CD8-positive, alpha-beta memory T cell (primary cell): ENCODE data around the gene USP35. TPM values are rescaled to one million over a fixed set of nuclear protein-coding genes. Genes with fewer than 3 reads are reported as not detected.

Source experiments
- CTCF ChIA-PET: fragments of 350-600 bp; sonication (Branson Sonifier 250); formaldehyde crosslinking; loops from one replicate; lab custom pipeline; 2021; ENCODE audit warnings: antibody characterized with exemption; lab: Charles Lee
- POLR2A ChIA-PET: fragments of 350-600 bp; sonication (Branson Sonifier 250); formaldehyde crosslinking; loops from one replicate; lab custom pipeline; 2021; ENCODE audit warnings: antibody characterized with exemption; lab: Charles Lee
- DNase-seq, 5 donors: peaks; one replicate each; pipeline versions ENCODE4 v3.0.0 to v3.0.0-alpha.2; 2020 to 2022; ENCODE audit warnings: mixed read lengths in 1 of 5
- H3K27ac ChIP-seq: one replicate; pipeline ENCODE4 v1.7.0; 2013; ENCODE audit warnings: low read depth, mild to moderate bottlenecking, low read length, moderate library complexity
- H3K27me3 ChIP-seq: 2 replicates; pipeline ENCODE4 v1.7.0; 2013; ENCODE audit warnings: low read length, mild to moderate bottlenecking; ENCODE audit not compliant: insufficient read depth, poor library complexity, severe bottlenecking
- H3K36me3 ChIP-seq: 2 replicates; pipeline ENCODE4 v1.7.0; 2013; ENCODE audit warnings: mild to moderate bottlenecking, low read length, moderate library complexity; ENCODE audit not compliant: insufficient read depth
- H3K4me1 ChIP-seq: 2 replicates; pipeline ENCODE4 v1.7.0; 2013; ENCODE audit warnings: mild to moderate bottlenecking, low read length, moderate library complexity; ENCODE audit not compliant: insufficient read depth
- H3K4me3 ChIP-seq: 2 replicates; pipeline ENCODE4 v1.7.0; 2013; ENCODE audit warnings: mild to moderate bottlenecking, low read length
- H3K9me3 ChIP-seq: 2 replicates; pipeline ENCODE4 v1.7.0; 2013; ENCODE audit warnings: mild to moderate bottlenecking, low read length
- H3K27ac Mint-ChIP-seq, 8 donors: one replicate each; pipeline ENCODE4 v1.8.0; 2020 to 2021; ENCODE audit warnings: mixed read lengths in 8 of 8, mild to moderate bottlenecking in 6 of 8, inconsistent platforms in 3 of 8, moderate library complexity in 3 of 8
- H3K27me3 Mint-ChIP-seq, 2 donors: one replicate each; pipeline ENCODE4 v1.8.0; 2020 to 2021; ENCODE audit warnings: mixed read lengths in 2 of 2, mild to moderate bottlenecking in 1 of 2, moderate library complexity in 1 of 2
- H3K36me3 Mint-ChIP-seq, 3 donors: one replicate each; pipeline ENCODE4 v1.8.0; 2020 to 2021; ENCODE audit warnings: mixed read lengths in 3 of 3, inconsistent platforms in 1 of 3, mild to moderate bottlenecking in 1 of 3
- H3K4me1 Mint-ChIP-seq, 3 donors: one replicate each; pipeline ENCODE4 v1.8.0; 2020 to 2021; ENCODE audit warnings: mixed read lengths in 3 of 3, inconsistent platforms in 1 of 3, mild to moderate bottlenecking in 1 of 3
- H3K4me3 Mint-ChIP-seq, 7 donors: one replicate each; pipeline ENCODE4 v1.8.0; 2020 to 2021; ENCODE audit warnings: mixed read lengths in 7 of 7, mild to moderate bottlenecking in 6 of 7, moderate library complexity in 4 of 7, inconsistent platforms in 2 of 7
- H3K9me3 Mint-ChIP-seq, 5 donors: one replicate each; pipeline ENCODE4 v1.8.0; 2020 to 2022; ENCODE audit warnings: mixed read lengths in 5 of 5, mild to moderate bottlenecking in 3 of 5, moderate library complexity in 2 of 5, inconsistent platforms in 1 of 5
- polyA plus RNA-seq: library from polyadenylated mRNA; unstranded; fragments of 300-500 nt; fragmentation: Illumina TruSeq; gene quantifications from one replicate; pipeline ENCODE4 v1.2.3, GENCODE V29; 2021
- total RNA-seq, 2 experiments: library from RNA; stranded (reverse); gene quantifications; one replicate each; pipeline ENCODE4 v1.2.3, GENCODE V29; 2021

USP35 gene
- total and polyA plus RNA-seq, 3 experiments from 2014 or later = 1.1 to 4.4 (median 4.4) TPM

DNA sequence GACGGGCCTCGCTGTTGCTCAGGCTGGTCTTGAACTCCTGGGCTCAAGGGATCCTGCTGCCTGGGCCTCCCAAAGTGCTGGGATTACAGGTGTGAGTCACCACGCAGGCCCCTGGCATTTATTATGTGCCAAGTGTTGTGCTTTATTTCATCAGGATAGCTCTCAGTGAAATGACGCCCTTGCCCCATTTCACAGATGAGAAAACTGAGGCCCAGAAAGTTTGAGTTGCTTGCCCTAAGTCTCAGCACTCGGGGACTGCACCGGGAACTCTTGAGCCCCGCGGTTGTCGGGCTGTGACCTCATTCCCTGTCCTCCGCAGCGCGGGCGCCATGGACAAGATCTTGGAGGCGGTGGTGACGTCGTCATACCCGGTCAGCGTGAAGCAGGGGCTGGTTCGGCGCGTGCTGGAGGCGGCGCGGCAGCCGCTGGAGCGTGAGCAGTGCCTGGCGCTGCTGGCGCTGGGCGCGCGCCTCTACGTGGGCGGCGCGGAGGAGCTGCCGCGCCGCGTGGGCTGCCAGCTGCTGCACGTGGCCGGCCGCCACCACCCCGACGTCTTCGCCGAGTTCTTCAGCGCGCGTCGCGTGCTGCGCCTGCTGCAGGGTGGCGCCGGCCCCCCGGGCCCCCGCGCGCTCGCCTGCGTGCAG lies 7.3 kb downstream of the USP35 start:
- DNase-seq = peak in 1 of 5 donors; percentile 34
- Histone ChIP-seq H3K36me3 (no peaks in the 10 kb centered on the region), H3K4me1 (peaks cover 14% of the 10 kb centered on the region), H3K27me3 (no peaks in the 10 kb centered on the region), H3K4me3 (no peak overlapping the region), H3K27ac (no peak overlapping the region), H3K9me3 (no peaks in the 10 kb centered on the region)
- peak overlapping the region in 1 of 8 donors; percentile 65 for H3K27ac Mint-ChIP-seq
- H3K9me3 Mint-ChIP-seq = no peaks in the 10 kb centered on the region
- H3K4me1 Mint-ChIP-seq = peaks cover 17 to 43% (median 25%) of the 10 kb centered on the region in 3 donors
- peaks cover 0 to 1% of the 10 kb centered on the region in 2 donors for H3K27me3 Mint-ChIP-seq
- CTCF ChIA-PET = no interaction called here
- no peak overlapping the region for H3K4me3 Mint-ChIP-seq
- POLR2A ChIA-PET = no interaction called here
- H3K36me3 Mint-ChIP-seq = peaks cover 5 to 28% (median 15%) of the 10 kb centered on the region in 3 donors

DNA sequence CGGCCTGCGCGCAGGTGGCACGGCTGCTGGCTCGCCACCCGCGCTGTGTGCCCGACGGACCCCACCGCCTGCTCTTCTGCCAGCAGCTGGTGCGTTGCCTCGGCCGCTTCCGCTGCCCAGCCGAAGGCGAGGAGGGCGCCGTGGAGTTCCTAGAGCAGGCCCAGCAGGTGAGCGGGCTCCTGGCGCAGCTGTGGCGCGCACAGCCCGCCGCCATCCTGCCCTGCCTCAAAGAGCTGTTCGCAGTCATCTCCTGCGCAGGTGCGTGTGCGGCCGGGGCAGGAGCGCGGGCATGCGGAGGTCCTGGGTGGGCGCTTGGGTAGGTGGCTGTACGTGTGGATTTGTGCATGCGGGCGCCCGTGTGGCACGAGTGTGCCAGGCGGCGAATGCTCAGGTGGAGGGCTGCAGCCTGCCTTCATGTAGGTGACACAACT lies 8.0 kb downstream of the USP35 start:
- POLR2A ChIA-PET = no interaction called here
- Histone ChIP-seq H3K36me3 (no peaks in the 10 kb centered on the region), H3K27ac (no peak overlapping the region), H3K27me3 (no peaks in the 10 kb centered on the region), H3K9me3 (no peaks in the 10 kb centered on the region), H3K4me3 (no peak overlapping the region), H3K4me1 (peaks cover 21% of the 10 kb centered on the region)
- peak in 1 of 5 donors; percentile 36 for DNase-seq
- H3K36me3 Mint-ChIP-seq = peaks cover 5 to 35% (median 17%) of the 10 kb centered on the region in 3 donors
- CTCF ChIA-PET = no interaction called here
- H3K9me3 Mint-ChIP-seq = no peaks in the 10 kb centered on the region
- no peak overlapping the region for H3K4me3 Mint-ChIP-seq
- H3K27ac Mint-ChIP-seq = peak overlapping the region in 2 of 8 donors; percentile 23 to 64
- peaks cover 19 to 44% (median 26%) of the 10 kb centered on the region in 3 donors for H3K4me1 Mint-ChIP-seq
- H3K27me3 Mint-ChIP-seq = no peaks in the 10 kb centered on the region

DNA sequence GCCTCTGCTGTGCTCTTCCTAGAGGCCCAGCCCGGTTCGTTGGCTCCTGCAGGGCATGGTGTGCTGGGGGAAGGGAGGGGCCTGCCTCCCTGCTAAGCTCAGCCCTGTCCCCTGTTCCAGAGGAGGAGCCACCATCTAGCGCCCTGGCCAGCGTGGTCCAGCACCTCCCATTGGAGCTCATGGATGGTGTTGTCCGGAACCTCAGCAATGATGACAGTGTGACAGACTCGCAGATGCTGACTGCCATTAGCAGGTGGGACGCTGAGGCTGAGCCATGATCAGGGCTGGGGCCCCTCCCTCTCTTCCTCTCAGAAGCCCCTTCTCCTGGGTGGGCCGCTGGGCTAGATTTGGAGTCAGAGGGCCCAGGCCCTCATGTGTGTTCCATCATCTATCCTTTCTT lies 9.1 kb downstream of the USP35 start:
- no peaks in the 10 kb centered on the region for H3K27me3 Mint-ChIP-seq
- Histone ChIP-seq H3K27ac (no peak overlapping the region), H3K27me3 (no peaks in the 10 kb centered on the region), H3K9me3 (no peaks in the 10 kb centered on the region), H3K36me3 (no peaks in the 10 kb centered on the region), H3K4me1 (peaks cover 26% of the 10 kb centered on the region), H3K4me3 (no peak overlapping the region)
- H3K36me3 Mint-ChIP-seq = peaks cover 5 to 35% (median 17%) of the 10 kb centered on the region in 3 donors
- peaks cover 27 to 49% (median 35%) of the 10 kb centered on the region in 3 donors for H3K4me1 Mint-ChIP-seq
- no peaks in the 10 kb centered on the region for H3K9me3 Mint-ChIP-seq
- peak in 1 of 5 donors; percentile 12 for DNase-seq
- ChIA-PET CTCF (no interaction called here), POLR2A (no interaction called here)
- peak overlapping the region in 2 of 8 donors; percentile 85 to 99 for H3K27ac Mint-ChIP-seq
- no peak overlapping the region for H3K4me3 Mint-ChIP-seq

DNA sequence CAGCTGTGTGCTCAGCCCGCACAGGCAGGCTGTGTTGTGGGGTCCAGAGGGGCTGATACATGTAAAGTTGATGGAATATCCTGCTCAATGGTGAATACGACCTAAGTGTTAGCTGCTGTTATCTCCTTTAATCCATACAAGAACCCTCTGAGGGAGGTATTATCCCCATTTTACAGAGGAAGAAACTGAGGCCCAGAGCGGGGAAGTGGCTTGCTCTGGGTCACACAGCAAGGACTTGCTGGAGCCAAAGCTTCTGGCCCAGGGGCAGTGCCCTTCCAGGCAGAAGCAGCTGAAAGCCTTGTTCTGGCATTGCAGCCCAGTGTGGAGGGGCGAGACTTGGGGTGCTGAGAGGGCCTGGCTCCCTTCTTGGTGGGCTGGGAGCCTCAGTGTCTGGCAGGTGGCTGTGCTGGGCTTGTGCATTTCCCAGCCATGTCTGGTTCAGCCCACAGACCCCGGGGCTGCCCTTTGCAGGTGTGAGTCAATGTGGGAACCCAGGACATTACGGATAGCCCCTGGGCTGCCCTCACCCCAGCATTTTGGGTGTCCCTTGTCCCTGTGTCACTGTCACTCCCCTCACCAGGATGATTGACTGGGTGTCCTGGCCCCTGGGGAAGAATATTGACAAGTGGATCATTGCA lies 10.4 kb downstream of the USP35 start:
- H3K27me3 ChIP-seq = no peaks in the 10 kb centered on the region
- no peak overlapping the region for H3K27ac ChIP-seq
- peak overlapping the region in 5 of 8 donors; percentile 1 to 99 (median 38) for H3K27ac Mint-ChIP-seq
- no peaks in the 10 kb centered on the region for H3K9me3 Mint-ChIP-seq
- ChIA-PET POLR2A (no interaction called here), CTCF (no interaction called here)
- H3K36me3 ChIP-seq = no peaks in the 10 kb centered on the region
- H3K4me3 ChIP-seq = no peak overlapping the region
- H3K4me1 ChIP-seq = peaks cover 31% of the 10 kb centered on the region
- H3K36me3 Mint-ChIP-seq = peaks cover 5 to 33% (median 17%) of the 10 kb centered on the region in 3 donors
- H3K4me1 Mint-ChIP-seq = peaks cover 28 to 46% (median 35%) of the 10 kb centered on the region in 3 donors
- H3K9me3 ChIP-seq = no peaks in the 10 kb centered on the region
- DNase-seq = peak in 1 of 5 donors; percentile 35
- no peaks in the 10 kb centered on the region for H3K27me3 Mint-ChIP-seq
- H3K4me3 Mint-ChIP-seq = no peak overlapping the region

DNA sequence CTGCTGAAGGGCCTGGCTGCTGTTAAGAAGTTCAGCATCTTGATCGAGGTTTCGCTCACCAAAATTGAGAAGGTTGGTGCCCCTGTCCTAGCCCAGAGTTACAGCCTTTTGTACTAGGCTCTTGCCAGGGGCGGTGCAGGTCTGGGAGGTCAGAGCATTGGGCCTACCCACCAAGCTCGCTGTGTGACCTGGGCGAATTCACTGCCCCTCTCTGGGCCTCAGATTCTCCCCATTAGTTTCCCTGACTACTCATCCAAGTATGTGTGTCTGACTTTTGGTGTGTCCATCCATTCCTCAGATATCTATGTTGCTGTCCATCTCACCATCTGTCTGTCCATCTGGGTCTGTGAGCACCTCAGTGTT lies 10.9 kb downstream of the USP35 start:
- Histone ChIP-seq H3K27ac (no peak overlapping the region), H3K4me3 (no peak overlapping the region), H3K9me3 (no peaks in the 10 kb centered on the region), H3K36me3 (no peaks in the 10 kb centered on the region), H3K4me1 (peaks cover 34% of the 10 kb centered on the region), H3K27me3 (no peaks in the 10 kb centered on the region)
- H3K4me3 Mint-ChIP-seq = no peak overlapping the region
- DNase-seq = peak in 1 of 5 donors; percentile 5
- peaks cover 31 to 46% (median 36%) of the 10 kb centered on the region in 3 donors for H3K4me1 Mint-ChIP-seq
- H3K9me3 Mint-ChIP-seq = no peaks in the 10 kb centered on the region
- peaks cover 5 to 33% (median 16%) of the 10 kb centered on the region in 3 donors for H3K36me3 Mint-ChIP-seq
- ChIA-PET POLR2A (no interaction called here), CTCF (no interaction called here)
- no peaks in the 10 kb centered on the region for H3K27me3 Mint-ChIP-seq
- peak overlapping the region in 5 of 8 donors; percentile 51 to 99 (median 74) for H3K27ac Mint-ChIP-seq

DNA sequence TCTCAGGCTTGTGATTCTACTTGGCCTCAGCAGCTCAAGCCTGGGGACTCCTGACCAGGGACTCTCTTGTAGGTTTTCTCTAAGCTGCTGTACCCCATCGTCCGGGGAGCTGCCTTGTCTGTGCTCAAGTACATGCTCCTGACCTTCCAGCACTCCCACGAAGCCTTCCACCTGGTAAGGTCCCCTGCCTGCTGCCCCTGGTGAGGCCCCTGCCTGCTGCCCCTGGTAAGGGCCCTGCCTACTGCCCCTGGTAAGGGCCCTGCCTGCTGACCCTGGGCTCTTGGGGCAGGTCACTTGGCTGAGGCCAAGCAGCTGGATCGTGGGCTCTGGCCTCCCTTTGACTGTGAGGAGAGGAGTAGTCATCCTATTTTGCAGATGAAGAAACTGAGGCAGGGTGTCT lies 11.3 kb downstream of the USP35 start:
- Mint-ChIP-seq H3K27ac (peak overlapping the region in 6 of 8 donors; percentile 27 to 99 (median 73)), H3K36me3 (peaks cover 5 to 33% (median 14%) of the 10 kb centered on the region in 3 donors), H3K9me3 (no peaks in the 10 kb centered on the region), H3K4me1 (peaks cover 33 to 47% (median 38%) of the 10 kb centered on the region in 3 donors), H3K4me3 (no peak overlapping the region), H3K27me3 (no peaks in the 10 kb centered on the region)
- ChIA-PET POLR2A (no interaction called here), CTCF (no interaction called here)
- peak in 1 of 5 donors; percentile 18 for DNase-seq
- H3K27me3 ChIP-seq = no peaks in the 10 kb centered on the region
- H3K27ac ChIP-seq = no peak overlapping the region
- peaks cover 38% of the 10 kb centered on the region for H3K4me1 ChIP-seq
- no peak overlapping the region for H3K4me3 ChIP-seq
- no peaks in the 10 kb centered on the region for H3K36me3 ChIP-seq
- no peaks in the 10 kb centered on the region for H3K9me3 ChIP-seq

DNA sequence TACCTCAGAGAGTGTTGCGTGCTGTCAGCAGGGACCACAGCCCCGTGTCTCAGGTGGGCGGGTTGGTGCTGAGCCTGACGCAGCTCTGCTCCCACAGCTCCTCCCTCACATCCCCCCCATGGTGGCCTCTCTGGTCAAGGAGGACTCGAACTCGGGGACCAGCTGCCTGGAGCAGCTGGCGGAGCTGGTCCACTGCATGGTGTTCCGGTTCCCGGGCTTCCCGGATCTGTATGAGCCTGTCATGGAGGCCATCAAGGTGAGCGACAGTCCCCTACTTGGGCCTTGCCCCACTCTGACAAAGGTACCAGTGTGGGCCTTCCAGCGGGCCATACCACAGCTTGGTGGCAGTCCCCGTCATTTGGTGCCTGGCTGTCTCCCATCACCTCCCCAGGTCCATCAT lies 11.8 kb downstream of the USP35 start:
- H3K4me1 Mint-ChIP-seq = peaks cover 33 to 49% (median 40%) of the 10 kb centered on the region in 3 donors
- H3K4me3 Mint-ChIP-seq = no peak overlapping the region
- no peaks in the 10 kb centered on the region for H3K27me3 ChIP-seq
- ChIA-PET POLR2A (no interaction called here), CTCF (interaction anchor here (1.1 kb wide), 1 partner anchor 12 kb away, joined by 4 read pairs; the partner anchor contains the start of genes KCTD21 and USP35)
- no peaks in the 10 kb centered on the region for H3K9me3 ChIP-seq
- H3K36me3 ChIP-seq = no peaks in the 10 kb centered on the region
- no peaks in the 10 kb centered on the region for H3K9me3 Mint-ChIP-seq
- DNase-seq = no peak
- no peak overlapping the region for H3K4me3 ChIP-seq
- no peaks in the 10 kb centered on the region for H3K27me3 Mint-ChIP-seq
- H3K27ac ChIP-seq = no peak overlapping the region
- peaks cover 5 to 33% (median 14%) of the 10 kb centered on the region in 3 donors for H3K36me3 Mint-ChIP-seq
- peaks cover 40% of the 10 kb centered on the region for H3K4me1 ChIP-seq
- peak overlapping the region in 4 of 8 donors; percentile 94 to 99 (median 96) for H3K27ac Mint-ChIP-seq
